Endothelial cell of umbilical vein (primary cell): Measurements from ENCODE around the gene LPP. TPM values are rescaled to one million over a fixed set of nuclear protein-coding genes. Genes with fewer than 3 reads are reported as not detected.

Experiments used
- BruUV-seq: library from RNA; stranded (reverse); fragments of 400-500 nt; replicated peaks from 2 replicates; lab custom pipeline; 2021; lab: Mats Ljungman, UMichigan
- CTCF ChIA-PET: fragments of 300-600, 350-600 bp; sonication (Branson Sonifier 250); formaldehyde crosslinking; loops from one replicate; lab custom pipeline; 2021; ENCODE audit warnings: antibody characterized with exemption, inconsistent platforms; lab: Charles Lee
- POLR2A ChIA-PET: fragments of 300-600, 350-600 bp; sonication (Branson Sonifier 250); formaldehyde crosslinking; loops from one replicate; lab custom pipeline; 2021; ENCODE audit warnings: antibody characterized with exemption, inconsistent platforms; lab: Charles Lee
- DNase-seq: peaks from one replicate; pipeline ENCODE4 v3.0.0-alpha.2; 2011; ENCODE audit warnings: low read depth, low spot score
- FAIRE-seq: peaks from 2 replicates; lab custom pipeline; 2011; peaks lifted over from hg19 to GRCh38; lab: Jason Lieb, UNC
- H2AFZ ChIP-seq: 2 replicates; pipeline ENCODE4 v1.6.0; 2012; ENCODE audit warnings: low read depth, low read length, control low read depth, inconsistent platforms
- H3K27ac ChIP-seq: 2 replicates; pipeline ENCODE4 v1.5.1; 2011; ENCODE audit warnings: low read depth, mild to moderate bottlenecking, control low read depth, low read length, moderate library complexity; ENCODE audit not compliant: insufficient read depth
- H3K27me3 ChIP-seq, 2 experiments: 2 replicates each; pipeline versions ENCODE4 v1.6.0 to v1.6.1; 2011; ENCODE audit warnings: low read length in 2 of 2, mixed read lengths in 1 of 2; ENCODE audit not compliant: control insufficient read depth in 2 of 2, insufficient read depth in 2 of 2
- H3K36me3 ChIP-seq, 2 experiments: 2 replicates in 1 of 2; 3 replicates in 1 of 2; pipeline ENCODE4 v1.5.1; 2011; ENCODE audit warnings: low read length in 2 of 2, mild to moderate bottlenecking in 1 of 2, moderate library complexity in 1 of 2; ENCODE audit not compliant: control insufficient read depth in 2 of 2, insufficient read depth in 2 of 2; ENCODE audit errors: extremely low read depth in 1 of 2
- H3K4me1 ChIP-seq: 3 replicates; pipeline ENCODE4 v1.5.1; 2011; ENCODE audit warnings: mild to moderate bottlenecking, low read length; ENCODE audit not compliant: control insufficient read depth, insufficient read depth; ENCODE audit errors: extremely low read depth
- H3K4me2 ChIP-seq: 2 replicates; pipeline ENCODE4 v1.6.1; 2011; ENCODE audit warnings: low read length, control low read depth, mixed read lengths; ENCODE audit not compliant: insufficient read depth
- H3K4me3 ChIP-seq, 3 experiments: fragments of 200-600 bp in 1 of 3; sonication (generic), shearing (Covaris generic) in 1 of 3; replicated peaks in 1 of 3; 2 replicates each; pipeline ENCODE4 v1.5.1; 2011 to 2016; ENCODE audit warnings: control low read depth in 3 of 3, low read length in 3 of 3, mild to moderate bottlenecking in 2 of 3, inconsistent platforms in 1 of 3, low read depth in 1 of 3, moderate library complexity in 1 of 3; ENCODE audit not compliant: insufficient read depth in 1 of 3
- H3K79me2 ChIP-seq: 2 replicates; pipeline ENCODE4 v1.6.0; 2012; ENCODE audit warnings: low read length, inconsistent platforms; ENCODE audit not compliant: control insufficient read depth, insufficient read depth
- H3K9ac ChIP-seq: replicated peaks from 2 replicates; pipeline ENCODE3; 2011; ENCODE audit warnings: low read length, control low read depth; ENCODE audit not compliant: insufficient read depth; ENCODE audit errors: extremely low read depth
- H3K9me1 ChIP-seq: replicated peaks from 3 replicates; pipeline ENCODE4 v1.6.0; 2011; ENCODE audit warnings: mild to moderate bottlenecking, low read length; ENCODE audit not compliant: control insufficient read depth, insufficient read depth; ENCODE audit errors: extremely low read depth
- H3K9me3 ChIP-seq: replicated peaks from 2 replicates; pipeline ENCODE4 v1.5.1; 2012; ENCODE audit warnings: low read length, inconsistent platforms; ENCODE audit not compliant: control insufficient read depth, insufficient read depth
- H4K20me1 ChIP-seq: replicated peaks from 2 replicates; pipeline ENCODE3; 2011; ENCODE audit warnings: mild to moderate bottlenecking, low read length; ENCODE audit not compliant: control insufficient read depth, insufficient read depth; ENCODE audit errors: extremely low read depth
- EZH2 ChIP-seq: IDR thresholded peaks from 2 replicates; pipeline ENCODE4 v1.6.1; 2012; ENCODE audit warnings: borderline replicate concordance, low read depth, mild to moderate bottlenecking, moderate library complexity, low read length, inconsistent platforms; ENCODE audit not compliant: severe bottlenecking
- FOS ChIP-seq: IDR thresholded peaks from 2 replicates; pipeline ENCODE4 v1.6.1; 2011; ENCODE audit warnings: mild to moderate bottlenecking, low read length, moderate library complexity, borderline replicate concordance; ENCODE audit not compliant: insufficient read depth
- GATA2 ChIP-seq: IDR thresholded peaks from 2 replicates; pipeline ENCODE4 v1.7.0; 2011; ENCODE audit warnings: low read depth, mild to moderate bottlenecking, moderate library complexity, mixed read lengths, low read length; ENCODE audit not compliant: insufficient read length, insufficient read depth
- JUN ChIP-seq: IDR thresholded peaks from 2 replicates; pipeline ENCODE4 v1.6.1; 2011; ENCODE audit warnings: borderline replicate concordance, low read depth; ENCODE audit not compliant: insufficient read length, insufficient read depth
- MYC ChIP-seq: IDR thresholded peaks from one replicate; pipeline ENCODE4 v1.6.1; 2011; ENCODE audit warnings: mild to moderate bottlenecking, low read depth, low read length
- POLR2A ChIP-seq: IDR thresholded peaks from 2 replicates; pipeline ENCODE4 v1.6.1; 2012; ENCODE audit warnings: low read depth, mild to moderate bottlenecking, control low read depth, low read length
- POLR2AphosphoS5 ChIP-seq: IDR thresholded peaks from 2 replicates; pipeline ENCODE4 v1.6.1; 2012; ENCODE audit warnings: low read depth, mild to moderate bottlenecking, control low read depth, low read length, moderate library complexity; ENCODE audit not compliant: insufficient read depth
- dilution Hi-C: fragments of 300-500 bp; cut with MboI; formaldehyde crosslinking; loops from one replicate; pipeline ENCODE4 v1.15.0; 2019; ENCODE audit warnings: low sequenced_read_pairs; ENCODE audit not compliant: extremely low pct_ligation_motif_present
- intact Hi-C: fragments of 100-400 bp; cut with micrococcal nuclease; formaldehyde crosslinking; loops from one replicate; pipeline ENCODE4 v1.10.0; 2022
- polyA plus RNA-seq, 4 experiments: library from polyadenylated mRNA; depleted of rRNA in 3 of 4; stranded (reverse) in 3 of 4; unstranded in 1 of 4; fragments of >200 nt; gene quantifications; 2 replicates each; pipeline versions ENCODE4 v1.2.1 to v1.2.3, GENCODE V29; 2011 to 2012; ENCODE audit warnings: missing spikeins in 1 of 4
- total RNA-seq: library from RNA; stranded (reverse); gene quantifications from 2 replicates; pipeline ENCODE4 v1.2.3, GENCODE V29; 2021
- TF ChIP-seq, protein P1 (sequence below): IDR thresholded peaks from 2 replicates; pipeline ENCODE4 v1.6.1; 2011; ENCODE audit not compliant: insufficient read depth, insufficient read length
- TF ChIP-seq, protein P2 (sequence below), 2 donors: IDR thresholded peaks; 1 replicate in 1 of 2; 2 replicates in 1 of 2; pipeline ENCODE4 v1.5.1; 2011; ENCODE audit warnings: low read length in 2 of 2, mild to moderate bottlenecking in 2 of 2, moderate library complexity in 2 of 2, control low read depth in 1 of 2, inconsistent platforms in 1 of 2, low read depth in 1 of 2; ENCODE audit not compliant: insufficient read depth in 1 of 2; ENCODE audit errors: extremely low read depth in 1 of 2

Gene LPP
- total and polyA plus RNA-seq, 2 donors (not counting 3 experiments of a cell fraction or from before 2014, with no cell fraction given): 16.9 to 153 TPM

DNA sequence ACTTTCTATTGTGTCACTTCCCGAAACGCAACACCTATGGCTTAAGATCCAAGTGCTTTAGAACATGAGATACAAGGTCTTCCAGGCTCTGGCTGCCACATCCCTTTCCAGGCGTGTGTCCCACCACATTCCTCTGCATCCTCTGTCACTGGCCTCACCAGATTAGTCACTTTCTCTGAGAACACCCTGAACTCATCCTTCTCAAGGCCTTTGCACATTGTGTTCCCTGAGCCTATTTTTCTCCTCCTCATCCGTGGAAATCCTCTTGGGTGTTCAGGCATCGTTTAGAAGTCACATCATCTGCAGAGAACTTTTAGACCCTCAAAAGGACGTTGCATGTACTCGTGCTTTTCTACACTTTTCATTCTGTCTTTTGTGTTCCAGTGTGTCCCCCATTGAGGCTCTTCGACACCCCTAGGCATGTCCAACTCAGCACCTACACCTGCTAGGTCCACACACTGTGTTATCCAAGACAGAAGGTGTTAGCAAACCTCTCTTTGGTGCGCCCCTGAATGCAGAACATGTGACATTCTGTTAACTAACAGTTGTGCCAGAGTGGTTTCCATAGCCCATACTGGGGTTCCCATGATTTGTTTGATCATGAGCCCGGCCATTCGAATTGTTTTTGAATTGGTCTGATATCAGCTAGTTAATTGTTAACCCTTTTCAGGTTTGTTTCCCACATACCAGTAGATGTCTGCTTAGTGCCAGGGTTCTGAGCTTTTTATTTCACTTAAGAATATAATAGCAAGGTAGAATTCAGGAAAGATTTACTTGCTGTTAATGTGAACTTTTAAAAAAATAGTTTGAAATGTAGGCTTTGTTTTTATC is 67.2 kb downstream of the LPP start:
- DNase-seq (no peak), FAIRE-seq (no peak)
- H3K4me2 ChIP-seq: no peak overlapping the region
- H3K36me3 ChIP-seq: no peaks in the 10 kb centered on the region
- no peak overlapping the region for H3K27ac ChIP-seq
- no peaks in the 10 kb centered on the region for H3K27me3 ChIP-seq
- ChIA-PET CTCF (interaction anchor here (1.1 kb wide), 1 partner anchor 8 kb away, joined by 4 read pairs; no protein-coding TSS in a partner anchor), POLR2A (no interaction called here)
- no peak for TF ChIP-seq MYC
- TF ChIP-seq, protein P1, sequence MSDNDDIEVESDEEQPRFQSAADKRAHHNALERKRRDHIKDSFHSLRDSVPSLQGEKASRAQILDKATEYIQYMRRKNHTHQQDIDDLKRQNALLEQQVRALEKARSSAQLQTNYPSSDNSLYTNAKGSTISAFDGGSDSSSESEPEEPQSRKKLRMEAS: no peak
- no peaks in the 10 kb centered on the region for H3K4me1 ChIP-seq
- no peaks in the 10 kb centered on the region for H4K20me1 ChIP-seq
- peaks cover 33% of the 10 kb centered on the region for H3K79me2 ChIP-seq
- no TSS peak for BruUV-seq
- H3K9ac ChIP-seq: no peak overlapping the region
- intact Hi-C loops: no loop called here
- no peaks in the 10 kb centered on the region for H3K9me3 ChIP-seq
- H3K4me3 ChIP-seq: no peak overlapping the region
- no peaks in the 10 kb centered on the region for H3K9me1 ChIP-seq
- H2AFZ ChIP-seq: no peak overlapping the region
- dilution Hi-C loops: no loop called here

DNA sequence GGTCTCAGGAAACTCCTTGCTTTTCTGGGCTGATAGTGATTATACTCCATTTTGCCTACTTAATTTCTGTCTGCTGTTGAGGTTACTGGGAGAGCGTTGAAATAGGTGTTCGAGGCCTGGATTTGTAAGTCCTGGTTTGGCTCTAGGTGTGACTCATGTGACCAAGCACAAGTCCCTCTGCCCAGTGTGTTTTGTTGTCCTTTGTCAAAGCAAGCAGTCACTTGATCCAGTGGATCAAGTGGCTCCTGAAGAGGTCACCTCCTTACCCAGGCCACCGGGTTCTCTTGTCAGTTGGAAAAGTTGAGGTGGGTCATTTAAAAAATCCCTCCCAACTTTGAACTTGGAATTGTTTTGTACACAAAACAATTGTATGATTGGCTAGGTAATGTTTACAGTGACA is 70.0 kb downstream of the LPP start:
- no peak for DNase-seq
- dilution Hi-C loops (no loop called here), intact Hi-C loops (no loop called here)
- no peaks in the 10 kb centered on the region for H3K36me3 ChIP-seq
- no peaks in the 10 kb centered on the region for H3K9me1 ChIP-seq
- no peak overlapping the region for H3K4me2 ChIP-seq
- ChIA-PET POLR2A (no interaction called here), CTCF (interaction anchor here (1.2 kb wide), 1 partner anchor 19 kb away, joined by 3 read pairs; no protein-coding TSS in a partner anchor)
- H4K20me1 ChIP-seq: no peaks in the 10 kb centered on the region
- H3K4me3 ChIP-seq: no peak overlapping the region
- no peak overlapping the region for H2AFZ ChIP-seq
- H3K9ac ChIP-seq: no peak overlapping the region
- TF ChIP-seq MYC (no peak), POLR2A (no peak), GATA2 (no peak), FOS (no peak), POLR2AphosphoS5 (no peak), JUN (no peak), EZH2 (no peak)
- TF ChIP-seq, protein P1: no peak
- TF ChIP-seq, protein P2, sequence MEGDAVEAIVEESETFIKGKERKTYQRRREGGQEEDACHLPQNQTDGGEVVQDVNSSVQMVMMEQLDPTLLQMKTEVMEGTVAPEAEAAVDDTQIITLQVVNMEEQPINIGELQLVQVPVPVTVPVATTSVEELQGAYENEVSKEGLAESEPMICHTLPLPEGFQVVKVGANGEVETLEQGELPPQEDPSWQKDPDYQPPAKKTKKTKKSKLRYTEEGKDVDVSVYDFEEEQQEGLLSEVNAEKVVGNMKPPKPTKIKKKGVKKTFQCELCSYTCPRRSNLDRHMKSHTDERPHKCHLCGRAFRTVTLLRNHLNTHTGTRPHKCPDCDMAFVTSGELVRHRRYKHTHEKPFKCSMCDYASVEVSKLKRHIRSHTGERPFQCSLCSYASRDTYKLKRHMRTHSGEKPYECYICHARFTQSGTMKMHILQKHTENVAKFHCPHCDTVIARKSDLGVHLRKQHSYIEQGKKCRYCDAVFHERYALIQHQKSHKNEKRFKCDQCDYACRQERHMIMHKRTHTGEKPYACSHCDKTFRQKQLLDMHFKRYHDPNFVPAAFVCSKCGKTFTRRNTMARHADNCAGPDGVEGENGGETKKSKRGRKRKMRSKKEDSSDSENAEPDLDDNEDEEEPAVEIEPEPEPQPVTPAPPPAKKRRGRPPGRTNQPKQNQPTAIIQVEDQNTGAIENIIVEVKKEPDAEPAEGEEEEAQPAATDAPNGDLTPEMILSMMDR (IDR thresholded peaks at IDR 0.05; ENCODE audit: extremely low read depth in 1 of 2, insufficient read depth in 1 of 2, low read depth in 1 of 2, low read length in 2 of 2): no peak
- BruUV-seq: no TSS peak
- H3K27ac ChIP-seq: no peak overlapping the region
- H3K79me2 ChIP-seq: peaks cover 29% of the 10 kb centered on the region
- peaks cover 8% of the 10 kb centered on the region for H3K4me1 ChIP-seq
- FAIRE-seq: no peak
- no peaks in the 10 kb centered on the region for H3K9me3 ChIP-seq
- no peaks in the 10 kb centered on the region for H3K27me3 ChIP-seq
